Measurements from ENCODE around the gene PPP1R37. TPM values are rescaled to one million over a fixed set of nuclear protein-coding genes. Genes with fewer than 3 reads are reported as not detected.

The PPP1R37 gene
- total and polyA plus RNA-seq, 2 of the 13 experiments (the other 11 are each of a cell fraction or from before 2014, with no cell fraction given), result 9.0 to 14.3 TPM

- TF ChIP-seq, protein P1, sequence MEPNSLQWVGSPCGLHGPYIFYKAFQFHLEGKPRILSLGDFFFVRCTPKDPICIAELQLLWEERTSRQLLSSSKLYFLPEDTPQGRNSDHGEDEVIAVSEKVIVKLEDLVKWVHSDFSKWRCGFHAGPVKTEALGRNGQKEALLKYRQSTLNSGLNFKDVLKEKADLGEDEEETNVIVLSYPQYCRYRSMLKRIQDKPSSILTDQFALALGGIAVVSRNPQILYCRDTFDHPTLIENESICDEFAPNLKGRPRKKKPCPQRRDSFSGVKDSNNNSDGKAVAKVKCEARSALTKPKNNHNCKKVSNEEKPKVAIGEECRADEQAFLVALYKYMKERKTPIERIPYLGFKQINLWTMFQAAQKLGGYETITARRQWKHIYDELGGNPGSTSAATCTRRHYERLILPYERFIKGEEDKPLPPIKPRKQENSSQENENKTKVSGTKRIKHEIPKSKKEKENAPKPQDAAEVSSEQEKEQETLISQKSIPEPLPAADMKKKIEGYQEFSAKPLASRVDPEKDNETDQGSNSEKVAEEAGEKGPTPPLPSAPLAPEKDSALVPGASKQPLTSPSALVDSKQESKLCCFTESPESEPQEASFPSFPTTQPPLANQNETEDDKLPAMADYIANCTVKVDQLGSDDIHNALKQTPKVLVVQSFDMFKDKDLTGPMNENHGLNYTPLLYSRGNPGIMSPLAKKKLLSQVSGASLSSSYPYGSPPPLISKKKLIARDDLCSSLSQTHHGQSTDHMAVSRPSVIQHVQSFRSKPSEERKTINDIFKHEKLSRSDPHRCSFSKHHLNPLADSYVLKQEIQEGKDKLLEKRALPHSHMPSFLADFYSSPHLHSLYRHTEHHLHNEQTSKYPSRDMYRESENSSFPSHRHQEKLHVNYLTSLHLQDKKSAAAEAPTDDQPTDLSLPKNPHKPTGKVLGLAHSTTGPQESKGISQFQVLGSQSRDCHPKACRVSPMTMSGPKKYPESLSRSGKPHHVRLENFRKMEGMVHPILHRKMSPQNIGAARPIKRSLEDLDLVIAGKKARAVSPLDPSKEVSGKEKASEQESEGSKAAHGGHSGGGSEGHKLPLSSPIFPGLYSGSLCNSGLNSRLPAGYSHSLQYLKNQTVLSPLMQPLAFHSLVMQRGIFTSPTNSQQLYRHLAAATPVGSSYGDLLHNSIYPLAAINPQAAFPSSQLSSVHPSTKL (CRISPR knock-in tag; IDR thresholded peaks at IDR 0.05), result peak; percentile 66; the same call in 1 of the 2 replicates
- no peak for TF ChIP-seq ZSCAN31 (CRISPR knock-in tag; IDR thresholded peaks at IDR 0.05; ENCODE audit: low read depth)
- TF ChIP-seq, protein P2, sequence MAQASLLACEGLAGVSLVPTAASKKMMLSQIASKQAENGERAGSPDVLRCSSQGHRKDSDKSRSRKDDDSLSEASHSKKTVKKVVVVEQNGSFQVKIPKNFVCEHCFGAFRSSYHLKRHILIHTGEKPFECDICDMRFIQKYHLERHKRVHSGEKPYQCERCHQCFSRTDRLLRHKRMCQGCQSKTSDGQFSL (CRISPR knock-in tag; IDR thresholded peaks at IDR 0.05), result 0 out of 2 replicates have a peak, but pooled peaks have one; percentile 53
- peak; percentile 56; the same call in 1 of the 2 replicates for TF ChIP-seq ZNF557 (CRISPR knock-in tag; IDR thresholded peaks at IDR 0.05)
- no peak for TF ChIP-seq CENPX (CRISPR knock-in tag; IDR thresholded peaks at IDR 0.05)
- TF ChIP-seq FOSL1 (CRISPR knock-in tag; IDR thresholded peaks at IDR 0.05; ENCODE audit: borderline replicate concordance), result peak; percentile 84
- no peak for TF ChIP-seq ZBTB7A (CRISPR knock-in tag; IDR thresholded peaks at IDR 0.05)
- TF ChIP-seq, protein P3, sequence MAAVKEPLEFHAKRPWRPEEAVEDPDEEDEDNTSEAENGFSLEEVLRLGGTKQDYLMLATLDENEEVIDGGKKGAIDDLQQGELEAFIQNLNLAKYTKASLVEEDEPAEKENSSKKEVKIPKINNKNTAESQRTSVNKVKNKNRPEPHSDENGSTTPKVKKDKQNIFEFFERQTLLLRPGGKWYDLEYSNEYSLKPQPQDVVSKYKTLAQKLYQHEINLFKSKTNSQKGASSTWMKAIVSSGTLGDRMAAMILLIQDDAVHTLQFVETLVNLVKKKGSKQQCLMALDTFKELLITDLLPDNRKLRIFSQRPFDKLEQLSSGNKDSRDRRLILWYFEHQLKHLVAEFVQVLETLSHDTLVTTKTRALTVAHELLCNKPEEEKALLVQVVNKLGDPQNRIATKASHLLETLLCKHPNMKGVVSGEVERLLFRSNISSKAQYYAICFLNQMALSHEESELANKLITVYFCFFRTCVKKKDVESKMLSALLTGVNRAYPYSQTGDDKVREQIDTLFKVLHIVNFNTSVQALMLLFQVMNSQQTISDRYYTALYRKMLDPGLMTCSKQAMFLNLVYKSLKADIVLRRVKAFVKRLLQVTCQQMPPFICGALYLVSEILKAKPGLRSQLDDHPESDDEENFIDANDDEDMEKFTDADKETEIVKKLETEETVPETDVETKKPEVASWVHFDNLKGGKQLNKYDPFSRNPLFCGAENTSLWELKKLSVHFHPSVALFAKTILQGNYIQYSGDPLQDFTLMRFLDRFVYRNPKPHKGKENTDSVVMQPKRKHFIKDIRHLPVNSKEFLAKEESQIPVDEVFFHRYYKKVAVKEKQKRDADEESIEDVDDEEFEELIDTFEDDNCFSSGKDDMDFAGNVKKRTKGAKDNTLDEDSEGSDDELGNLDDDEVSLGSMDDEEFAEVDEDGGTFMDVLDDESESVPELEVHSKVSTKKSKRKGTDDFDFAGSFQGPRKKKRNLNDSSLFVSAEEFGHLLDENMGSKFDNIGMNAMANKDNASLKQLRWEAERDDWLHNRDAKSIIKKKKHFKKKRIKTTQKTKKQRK (IDR thresholded peaks at IDR 0.05; ENCODE audit: low read length), result no peak
- TF ChIP-seq ZNF124 (CRISPR knock-in tag; IDR thresholded peaks at IDR 0.05), result no peak
- no peak for TF ChIP-seq PAF1 (CRISPR knock-in tag; IDR thresholded peaks at IDR 0.05)
- TF ChIP-seq ZNF142 (CRISPR knock-in tag; IDR thresholded peaks at IDR 0.05), result no peak; the same call in 1 of the 2 replicates
- TF ChIP-seq FOXJ3 (CRISPR knock-in tag; IDR thresholded peaks at IDR 0.05; ENCODE audit: borderline replicate concordance), result 0 out of 2 replicates have a peak, but pooled peaks have one; percentile 40
- TF ChIP-seq ZNF350 (CRISPR knock-in tag; IDR thresholded peaks at IDR 0.05; ENCODE audit: borderline replicate concordance, low read depth), result peak; percentile 60; the same call in 1 of the 2 replicates
- no peak for TF ChIP-seq RORA (CRISPR knock-in tag; IDR thresholded peaks at IDR 0.05)
- TF ChIP-seq NKX3-1 (CRISPR knock-in tag; IDR thresholded peaks at IDR 0.05), result 0 out of 2 replicates have a peak, but pooled peaks have one; percentile 56
Measured at GRCh38 chr19:45097776-45098520, 5.0 kb downstream of the PPP1R37 start (continued).

All from HepG2 (cell line).